GM15510 (cell line): ENCODE measurements around the gene PADI6.

Source experiments
- POLR2A ChIP-seq: IDR thresholded peaks from 3 replicates; pipeline ENCODE4 v1.6.1; 2011; ENCODE audit warnings: borderline replicate concordance; ENCODE audit not compliant: insufficient read length; ENCODE audit errors: extremely low read depth

The PADI6 gene

DNA sequence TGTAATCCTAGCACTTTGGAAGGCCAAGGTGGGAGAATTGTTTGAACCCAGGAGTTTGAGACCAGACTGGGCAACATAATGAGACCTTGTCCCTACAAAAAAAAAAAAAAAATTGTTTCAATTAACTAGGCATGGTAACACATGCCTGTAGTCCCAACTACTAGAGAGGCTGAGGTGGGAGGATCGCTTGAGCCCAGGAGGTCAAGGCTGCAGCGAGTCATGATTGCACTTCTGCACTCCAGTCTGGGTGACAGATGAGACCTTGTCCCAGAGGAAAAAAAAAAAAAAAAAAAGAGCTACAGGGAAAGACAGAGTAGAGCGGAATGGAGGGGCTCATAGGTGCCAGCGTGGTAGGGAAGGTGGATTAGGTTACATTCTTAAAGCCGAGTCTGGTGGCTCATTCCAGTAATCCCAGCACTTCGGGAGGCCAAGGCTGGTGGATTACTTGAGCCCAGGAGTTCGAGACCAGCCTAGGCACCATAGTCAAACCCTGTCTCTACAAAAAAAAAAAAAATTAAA, 21.0 kb upstream of the PADI6 start:
- no peak for TF ChIP-seq POLR2A

DNA sequence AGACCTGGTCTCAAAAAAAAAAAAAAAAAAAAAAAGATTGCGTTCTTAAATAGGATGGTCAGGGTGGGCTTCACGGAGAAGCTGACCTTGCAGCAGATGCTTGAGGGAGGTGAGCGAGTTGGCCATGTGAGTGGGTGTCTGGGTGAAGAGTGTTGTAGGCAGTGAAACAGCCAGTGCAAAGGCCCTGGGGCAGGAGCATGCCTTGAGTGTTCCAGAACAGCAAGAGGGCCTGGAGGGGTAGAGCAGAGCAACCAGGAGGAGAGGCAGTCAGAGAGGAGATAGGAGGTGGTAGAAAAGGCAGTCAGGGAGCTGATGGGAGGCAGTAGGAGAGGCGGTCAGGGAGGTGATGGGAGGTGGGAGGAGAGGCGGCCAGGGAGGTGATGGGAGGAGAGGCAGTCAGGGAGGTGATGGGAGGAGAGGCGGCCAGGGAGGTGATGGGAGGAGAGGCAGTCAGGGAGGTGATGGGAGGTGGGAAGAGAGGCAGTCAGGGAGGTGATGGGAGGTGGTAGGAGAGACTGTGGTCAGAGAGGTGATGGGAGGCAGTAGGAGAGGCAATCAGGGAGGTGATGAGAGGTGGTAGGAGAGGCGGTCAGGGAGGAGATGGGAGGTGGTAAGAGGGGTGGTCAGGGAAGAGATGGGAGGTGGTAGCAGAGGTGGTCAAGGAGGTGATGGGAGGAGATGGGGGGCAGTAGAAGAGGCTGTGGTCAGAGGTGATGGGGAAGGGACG, 20.2 kb upstream of the PADI6 start:
- no peak for TF ChIP-seq POLR2A

DNA sequence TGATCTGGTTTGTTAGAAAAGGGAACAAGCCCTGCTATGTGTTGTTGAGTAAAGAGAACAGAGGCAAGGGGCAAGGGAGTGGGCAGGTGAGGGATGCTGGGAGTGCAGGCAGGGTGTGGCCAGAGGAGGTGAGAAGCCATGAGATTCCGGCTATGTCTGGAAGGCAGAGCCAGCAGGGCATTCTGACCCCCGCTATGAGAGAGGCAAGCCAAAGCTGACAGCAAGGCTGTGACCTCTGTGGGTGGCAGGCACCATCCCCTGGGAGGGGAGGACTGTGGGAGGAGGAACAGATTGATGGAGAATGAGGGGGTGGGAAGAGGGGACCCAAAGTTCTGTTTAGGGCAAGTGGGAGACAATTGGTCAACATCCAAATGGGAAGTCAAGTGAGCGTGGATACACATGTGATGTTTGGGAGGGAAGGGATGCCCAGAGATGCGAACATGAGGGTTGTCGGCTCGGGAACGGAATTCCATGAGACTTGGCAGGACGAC, 19.5 kb upstream of the PADI6 start:
- TF ChIP-seq POLR2A: no peak

DNA sequence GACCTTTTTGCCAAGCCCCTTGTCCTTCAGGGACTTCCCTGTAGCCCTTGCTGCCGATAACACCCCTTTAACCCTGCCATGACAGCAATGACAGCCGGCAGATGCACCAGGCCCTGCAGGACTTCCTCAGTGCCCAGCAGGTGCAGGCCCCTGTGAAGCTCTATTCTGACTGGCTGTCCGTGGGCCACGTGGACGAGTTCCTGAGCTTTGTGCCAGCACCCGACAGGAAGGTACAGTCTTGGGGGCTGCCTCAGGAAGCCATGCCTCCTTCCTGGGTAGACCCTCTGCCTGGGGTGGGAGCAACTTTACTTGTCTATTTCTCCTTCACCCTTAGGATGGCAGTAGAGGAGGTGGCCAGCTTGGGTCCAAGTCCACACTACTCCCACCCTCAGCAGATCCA, 16.1 kb upstream of the PADI6 start:
- no peak for TF ChIP-seq POLR2A

- no peak for TF ChIP-seq POLR2A
Observed at GRCh38 chr1:17356387-17357026, 15.5 kb upstream of the PADI6 start.

GRCh38 chr1:17358557-17358956, 13.4 kb upstream of the PADI6 start:
- TF ChIP-seq POLR2A: no peak

GRCh38 chr1:17359031-17359430, 13.0 kb upstream of the PADI6 start:
- no peak for TF ChIP-seq POLR2A

GRCh38 chr1:17359808-17360207, 12.2 kb upstream of the PADI6 start:
- no peak for TF ChIP-seq POLR2A

GRCh38 chr1:17360272-17360956, 11.6 kb upstream of the PADI6 start:
- TF ChIP-seq POLR2A: no peak

- no peak for TF ChIP-seq POLR2A
Observed at GRCh38 chr1:17361687-17362086, 10.3 kb upstream of the PADI6 start.

DNA sequence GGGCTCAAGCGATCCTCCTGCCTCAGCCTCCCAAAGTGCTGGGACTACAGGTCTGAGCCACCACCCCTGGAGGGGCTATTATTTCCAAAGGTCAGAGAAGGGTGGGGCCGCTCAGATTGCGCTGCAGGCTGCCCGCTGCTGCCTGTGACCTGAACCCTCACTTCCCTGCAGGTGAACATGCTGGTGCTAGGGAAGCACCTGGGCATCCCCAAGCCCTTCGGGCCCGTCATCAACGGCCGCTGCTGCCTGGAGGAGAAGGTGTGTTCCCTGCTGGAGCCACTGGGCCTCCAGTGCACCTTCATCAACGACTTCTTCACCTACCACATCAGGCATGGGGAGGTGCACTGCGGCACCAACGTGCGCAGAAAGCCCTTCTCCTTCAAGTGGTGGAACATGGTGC, 8.6 kb upstream of the PADI6 start:
- TF ChIP-seq POLR2A: no peak

- no peak for TF ChIP-seq POLR2A
Observed at GRCh38 chr1:17363771-17364170, 8.2 kb upstream of the PADI6 start.

GRCh38 chr1:17365293-17365692, 6.7 kb upstream of the PADI6 start:
- TF ChIP-seq POLR2A: no peak

- no peak for TF ChIP-seq POLR2A
Observed at GRCh38 chr1:17369466-17369865, 2.5 kb upstream of the PADI6 start.

DNA sequence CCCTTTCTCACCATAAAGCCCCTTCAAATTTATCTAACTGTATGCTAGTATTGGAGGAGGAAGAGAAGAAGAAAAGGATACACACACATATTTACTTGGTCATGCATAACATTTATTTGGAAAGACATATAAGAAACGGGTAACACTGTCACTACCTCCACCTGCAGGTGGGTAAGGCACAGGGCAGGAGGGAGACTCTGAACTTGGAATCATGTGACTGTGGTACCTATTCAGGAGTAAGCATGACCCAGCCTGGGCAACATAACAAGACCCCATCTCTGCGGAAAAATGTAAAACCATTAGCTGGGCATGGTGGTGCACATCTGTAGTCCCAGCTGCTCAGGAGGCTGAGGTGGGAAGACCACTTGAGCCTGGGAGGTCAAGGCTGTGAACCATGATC, 1.4 kb upstream of the PADI6 start:
- no peak for TF ChIP-seq POLR2A
